Heart left ventricle (tissue), 16 donors: ENCODE data around the gene SLC22A31. TPM values are rescaled to one million over a fixed set of nuclear protein-coding genes. Genes with fewer than 3 reads are reported as not detected.
"Not testable (repeated sequence)": the region's sequence is repeated elsewhere in the genome, so short reads cannot be mapped to it uniquely, and the experiment has no call there.

Source experiments
- ATAC-seq, 4 donors: fragments of 200-7000 bp; cut with Tn5 transposase; one replicate each; pipeline ENCODE4 v1.9.1; 2020 to 2022; ENCODE audit warnings: moderate library complexity in 4 of 4, mild to moderate bottlenecking in 3 of 4, moderate number of reproducible peaks in 1 of 4
- DNase-seq, 5 donors: peaks; one replicate each; pipeline ENCODE4 v3.0.0-alpha.2; 2020
- H3K27ac ChIP-seq, 12 donors: fragments of 200-600 bp; sonication (generic) in 4 of 12; one replicate each; pipeline versions ENCODE4 v1.5.0 to v1.8.0; 2016 to 2022; ENCODE audit warnings: mild to moderate bottlenecking in 2 of 12
- H3K27me3 ChIP-seq, 9 donors: fragments of 200-600 bp; sonication (generic) in 2 of 9; one replicate each; pipeline versions ENCODE4 v1.5.1 to v1.8.0; 2016 to 2022; ENCODE audit warnings: mild to moderate bottlenecking in 3 of 9
- H3K36me3 ChIP-seq, 9 donors: fragments of 200-600 bp; sonication (generic) in 2 of 9; one replicate each; pipeline versions ENCODE4 v1.5.0 to v1.8.0; 2018 to 2022; ENCODE audit warnings: mild to moderate bottlenecking in 2 of 9
- H3K4me1 ChIP-seq, 12 donors: fragments of 200-600 bp; sonication (generic) in 4 of 12; one replicate each; pipeline versions ENCODE4 v1.5.0 to v1.8.0; 2016 to 2022; ENCODE audit warnings: mild to moderate bottlenecking in 3 of 12
- H3K4me3 ChIP-seq, 12 donors: fragments of 200-600 bp; sonication (generic) in 4 of 12; one replicate each; pipeline versions ENCODE4 v1.5.0 to v1.8.0; 2017 to 2022; ENCODE audit warnings: mild to moderate bottlenecking in 9 of 12, moderate library complexity in 4 of 12
- H3K9me3 ChIP-seq, 12 donors: fragments of 200-600 bp; sonication (generic) in 4 of 12; one replicate each; pipeline versions ENCODE4 v1.5.0 to v1.8.0; 2016 to 2022; ENCODE audit warnings: mild to moderate bottlenecking in 1 of 12
- POLR2A ChIP-seq, 2 donors: fragments of 450-650 bp; IDR thresholded peaks; one replicate each; pipeline ENCODE4 v1.6.1; 2017; ENCODE audit warnings: antibody characterized with exemption in 2 of 2, mild to moderate bottlenecking in 2 of 2, moderate library complexity in 2 of 2
- WGBS, 4 donors: extraction: QIAGEN DNeasy Blood & Tissue Kit in 2 of 4; methylation state at CpG; one replicate each; pipeline versions ENCODE4 v1.1.5 to v1.1.7; 2013 to 2018; 5-methylcytosine and 5-hydroxymethylcytosine counted together
- intact Hi-C, 10 donors: fragments of 100-400 bp; cut with DNase I; formaldehyde crosslinking; loops; one replicate each; pipeline versions ENCODE4 v1.11.1 to v1.14.2; 2022
- polyA plus RNA-seq, 2 donors: library from polyadenylated mRNA; stranded (reverse); fragments of 200-250 nt; gene quantifications; one replicate each; pipeline ENCODE4 v1.2.3, GENCODE V29; 2013
- total RNA-seq, 9 donors: library from RNA; depleted of rRNA in 2 of 9; stranded (reverse); fragments of >200 nt in 2 of 9; fragmentation: NEBNext Ultra II Directional in 3 of 9; extraction: Animal tissue kit (Norgen Biotek cat#: 25700) in 3 of 9; gene quantifications; one replicate each; pipeline versions ENCODE4 v1.1.0 to v1.2.4, GENCODE V29; 2016 to 2023
- TF ChIP-seq, protein P1 (sequence below), 12 donors: fragments of 200-600 bp; sonication (generic) in 4 of 12; IDR thresholded peaks; one replicate each; pipeline versions ENCODE4 v1.5.0 to v1.8.0; 2018 to 2022; ENCODE audit warnings: antibody characterized with exemption in 12 of 12, mild to moderate bottlenecking in 5 of 12
- donor health status: ischemic (EF 13 %, LVEDD 7.1; RV severe dilation, severe dysfunction).
- donor health status: healthy with polysubstance abuse.
- donor health status: DM: no; HTN: yes; CAD: no.
- donor health status: DM: no; HTN: no; CAD: no.
- donor health status: ischemic (EF 25% LVEDD 6.9; RV normal size, moderate dysfunction).
- donor health status: ischemic (EF 25% LVEDD 5.7; RV mildly dilated, moderate dysfunction).
- donor health status: healthy.
- donor health status: DM: yes; HTN: yes; CAD: no.
- donor health status: ischemic (EF 35%, LVEDD 5.7; RV mildly dilated, moderate dysfunction).
- donor health status: nonischemic (EF 11% LVEDD 7.7; RV severe dilation, severe dysfunction).
- donor health status: DM: yes; HTN: yes; CAD: no.
- donor health status: PGD.
- donor health status: ischemic (EF 29% LVEDD 5.4; RV normal size, mild dysfunction).
- donor health status: nonischemic (EF 23%, LVEDD 6.1; RV moderate dilation, normal function).

The SLC22A31 gene
- total and polyA plus RNA-seq, 11 donors, result 0.07 TPM; not detected in 10

DNA sequence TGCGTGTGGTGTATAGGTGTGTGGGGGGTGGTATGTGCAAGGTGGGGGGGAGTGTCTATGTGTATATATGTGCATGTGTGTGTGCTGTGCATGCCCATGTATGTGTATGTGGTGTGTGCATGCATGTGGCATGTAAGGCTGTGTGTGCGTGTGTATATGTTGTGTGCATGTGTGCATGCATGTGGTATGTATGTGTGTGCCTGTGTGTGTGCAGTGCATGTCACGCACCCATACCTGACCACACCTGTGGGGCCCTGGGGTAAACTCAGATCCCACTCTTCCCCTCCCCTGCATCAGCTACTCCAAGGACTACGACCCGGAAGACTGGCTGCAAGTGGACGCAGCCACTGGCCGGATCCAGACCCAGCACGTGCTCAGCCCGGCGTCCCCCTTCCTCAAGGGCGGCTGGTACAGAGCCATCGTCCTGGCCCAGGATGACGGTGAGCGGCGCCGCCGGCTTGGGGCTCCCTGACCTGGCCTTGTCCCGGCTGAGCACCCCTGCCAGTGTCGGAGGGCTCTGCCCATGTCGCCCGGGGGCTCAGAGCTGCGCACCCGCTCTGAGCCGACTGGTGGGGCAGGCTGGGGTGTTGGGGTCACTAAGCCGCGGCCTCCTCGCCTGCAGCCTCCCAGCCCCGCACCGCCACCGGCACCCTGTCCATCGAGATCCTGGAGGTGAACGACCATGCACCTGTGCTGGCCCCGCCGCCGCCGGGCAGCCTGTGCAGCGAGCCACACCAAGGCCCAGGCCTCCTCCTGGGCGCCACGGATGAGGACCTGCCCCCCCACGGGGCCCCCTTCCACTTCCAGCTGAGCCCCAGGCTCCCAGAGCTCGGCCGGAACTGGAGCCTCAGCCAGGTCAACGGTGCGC, 9.1 kb downstream of the SLC22A31 start:
- H3K4me1 ChIP-seq, result peaks cover 0 to 13% (median 7%) of the 10 kb centered on the region in 12 donors
- peak overlapping the region in 4 of 12 donors; percentile 24 to 56 (median 42) for H3K4me3 ChIP-seq
- ATAC-seq (no peak), DNase-seq (peak in 3 of 5 donors; percentile 20 to 64 (median 23))
- H3K27ac ChIP-seq, result no peak overlapping the region
- no peaks in the 10 kb centered on the region for H3K9me3 ChIP-seq
- no peaks in the 10 kb centered on the region for H3K36me3 ChIP-seq
- intact Hi-C loops, result loop anchor here in 1 of 10 donors (10.0 kb wide), 1 partner anchor 376 kb away; the partner anchor contains the start of gene APRT
- no peak for TF ChIP-seq POLR2A (IDR thresholded peaks at IDR 0.05)
- TF ChIP-seq, protein P1, sequence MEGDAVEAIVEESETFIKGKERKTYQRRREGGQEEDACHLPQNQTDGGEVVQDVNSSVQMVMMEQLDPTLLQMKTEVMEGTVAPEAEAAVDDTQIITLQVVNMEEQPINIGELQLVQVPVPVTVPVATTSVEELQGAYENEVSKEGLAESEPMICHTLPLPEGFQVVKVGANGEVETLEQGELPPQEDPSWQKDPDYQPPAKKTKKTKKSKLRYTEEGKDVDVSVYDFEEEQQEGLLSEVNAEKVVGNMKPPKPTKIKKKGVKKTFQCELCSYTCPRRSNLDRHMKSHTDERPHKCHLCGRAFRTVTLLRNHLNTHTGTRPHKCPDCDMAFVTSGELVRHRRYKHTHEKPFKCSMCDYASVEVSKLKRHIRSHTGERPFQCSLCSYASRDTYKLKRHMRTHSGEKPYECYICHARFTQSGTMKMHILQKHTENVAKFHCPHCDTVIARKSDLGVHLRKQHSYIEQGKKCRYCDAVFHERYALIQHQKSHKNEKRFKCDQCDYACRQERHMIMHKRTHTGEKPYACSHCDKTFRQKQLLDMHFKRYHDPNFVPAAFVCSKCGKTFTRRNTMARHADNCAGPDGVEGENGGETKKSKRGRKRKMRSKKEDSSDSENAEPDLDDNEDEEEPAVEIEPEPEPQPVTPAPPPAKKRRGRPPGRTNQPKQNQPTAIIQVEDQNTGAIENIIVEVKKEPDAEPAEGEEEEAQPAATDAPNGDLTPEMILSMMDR (IDR thresholded peaks at IDR 0.05), result no peak
- WGBS, 4 donors, result 43 to 71% (median 47%) methylated on average over 6 to 44 of the region's 44 CpGs
- H3K27me3 ChIP-seq, result peaks cover 0 to 3% (median 0%) of the 10 kb centered on the region in 9 donors

DNA sequence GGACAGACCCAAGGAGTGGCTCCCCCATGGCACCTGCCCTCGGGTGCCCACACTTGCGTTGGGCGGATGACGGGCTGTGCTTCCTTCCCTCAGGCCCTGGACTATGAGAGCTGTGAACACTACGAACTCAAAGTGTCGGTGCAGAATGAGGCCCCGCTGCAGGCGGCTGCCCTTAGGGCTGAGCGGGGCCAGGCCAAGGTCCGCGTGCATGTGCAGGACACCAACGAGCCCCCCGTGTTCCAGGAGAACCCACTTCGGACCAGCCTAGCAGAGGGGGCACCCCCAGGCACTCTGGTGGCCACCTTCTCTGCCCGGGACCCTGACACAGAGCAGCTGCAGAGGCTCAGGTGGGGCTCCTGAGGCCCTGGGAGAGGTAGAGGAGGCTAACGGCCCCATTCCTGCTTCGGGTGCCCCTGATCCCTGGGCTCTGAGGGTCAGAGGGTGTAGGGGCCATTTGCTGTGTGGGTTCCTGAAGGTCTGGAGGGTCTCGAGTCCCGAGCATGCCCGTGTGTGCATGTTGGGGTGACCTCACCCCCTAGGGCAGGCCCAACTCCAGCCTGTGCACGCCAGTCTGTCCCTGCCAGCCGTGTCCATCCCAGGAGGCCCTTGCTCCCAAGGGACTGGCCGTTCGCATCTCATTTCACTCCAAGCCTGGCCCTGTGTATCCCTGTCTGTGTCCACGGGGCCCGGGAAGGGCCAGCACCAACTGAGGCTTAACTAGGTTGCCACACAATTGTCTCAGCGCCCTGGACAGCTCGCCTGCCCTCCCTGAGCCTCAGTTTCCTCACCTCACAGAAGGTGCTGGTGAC, 10.0 kb downstream of the SLC22A31 start:
- Histone ChIP-seq H3K4me3 (no peak overlapping the region), H3K36me3 (no peaks in the 10 kb centered on the region), H3K27ac (no peak overlapping the region), H3K9me3 (no peaks in the 10 kb centered on the region), H3K27me3 (peaks cover 0 to 3% (median 0%) of the 10 kb centered on the region in 9 donors), H3K4me1 (peaks cover 0 to 13% (median 7%) of the 10 kb centered on the region in 12 donors)
- TF ChIP-seq, protein P1 (IDR thresholded peaks at IDR 0.05), result no peak
- no peak for TF ChIP-seq POLR2A (IDR thresholded peaks at IDR 0.05)
- 60 to 69% (median 66%) methylated on average over 23 to 28 of the region's 28 CpGs for WGBS, 4 donors
- DNase-seq, result peak in 4 of 5 donors; percentile 13 to 58 (median 22)
- ATAC-seq, result no peak
- intact Hi-C loops, result loop anchor here in 1 of 10 donors (10.0 kb wide), 1 partner anchor 376 kb away; the partner anchor contains the start of gene APRT

DNA sequence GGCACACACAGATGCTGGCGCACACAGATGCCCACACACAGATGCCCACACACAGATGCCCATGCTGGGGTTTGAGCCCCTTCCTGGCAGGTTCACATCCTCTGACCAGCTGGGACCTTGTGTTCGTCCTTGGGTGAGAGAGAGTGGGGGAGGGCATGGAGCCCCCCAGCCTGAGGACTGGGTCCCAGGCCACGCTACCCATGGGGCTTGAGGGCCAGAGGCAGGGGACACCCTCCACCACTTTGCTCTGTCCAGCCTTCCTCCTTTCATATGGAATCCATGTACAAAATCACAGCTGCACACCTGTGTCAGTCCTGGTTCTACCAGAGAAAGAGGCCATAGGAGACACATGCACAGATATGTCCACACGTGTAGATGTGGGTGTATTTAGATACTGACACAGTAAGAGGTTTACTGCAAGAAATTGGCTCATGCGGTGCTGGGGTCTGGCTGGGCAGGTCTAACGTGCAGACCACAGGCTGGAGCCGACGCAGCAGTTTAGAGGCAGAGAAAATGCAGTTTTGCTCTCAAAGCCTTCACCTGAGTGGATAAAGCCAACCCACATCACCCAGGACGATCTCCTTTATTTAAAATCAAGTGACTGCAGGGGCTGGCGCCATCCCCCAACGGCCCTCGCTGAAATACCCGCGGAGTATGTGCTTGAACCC, 10.8 kb downstream of the SLC22A31 start:
- Histone ChIP-seq H3K27me3 (peaks cover 0 to 3% (median 0%) of the 10 kb centered on the region in 9 donors), H3K4me3 (no peak overlapping the region), H3K4me1 (peaks cover 0 to 13% (median 7%) of the 10 kb centered on the region in 12 donors), H3K36me3 (no peaks in the 10 kb centered on the region), H3K27ac (no peak overlapping the region), H3K9me3 (no peaks in the 10 kb centered on the region)
- intact Hi-C loops, result loop anchor here in 1 of 10 donors (10.0 kb wide), 1 partner anchor 375 kb away; the partner anchor contains the start of gene APRT
- DNase-seq, result peak in 4 of 5 donors; percentile 9 to 39 (median 18)
- TF ChIP-seq, protein P1 (IDR thresholded peaks at IDR 0.05), result no peak
- no peak for TF ChIP-seq POLR2A (IDR thresholded peaks at IDR 0.05)
- ATAC-seq, result no peak
- 66 to 71% (median 68%) methylated on average over 9 to 14 of the region's 14 CpGs for WGBS, 4 donors

DNA sequence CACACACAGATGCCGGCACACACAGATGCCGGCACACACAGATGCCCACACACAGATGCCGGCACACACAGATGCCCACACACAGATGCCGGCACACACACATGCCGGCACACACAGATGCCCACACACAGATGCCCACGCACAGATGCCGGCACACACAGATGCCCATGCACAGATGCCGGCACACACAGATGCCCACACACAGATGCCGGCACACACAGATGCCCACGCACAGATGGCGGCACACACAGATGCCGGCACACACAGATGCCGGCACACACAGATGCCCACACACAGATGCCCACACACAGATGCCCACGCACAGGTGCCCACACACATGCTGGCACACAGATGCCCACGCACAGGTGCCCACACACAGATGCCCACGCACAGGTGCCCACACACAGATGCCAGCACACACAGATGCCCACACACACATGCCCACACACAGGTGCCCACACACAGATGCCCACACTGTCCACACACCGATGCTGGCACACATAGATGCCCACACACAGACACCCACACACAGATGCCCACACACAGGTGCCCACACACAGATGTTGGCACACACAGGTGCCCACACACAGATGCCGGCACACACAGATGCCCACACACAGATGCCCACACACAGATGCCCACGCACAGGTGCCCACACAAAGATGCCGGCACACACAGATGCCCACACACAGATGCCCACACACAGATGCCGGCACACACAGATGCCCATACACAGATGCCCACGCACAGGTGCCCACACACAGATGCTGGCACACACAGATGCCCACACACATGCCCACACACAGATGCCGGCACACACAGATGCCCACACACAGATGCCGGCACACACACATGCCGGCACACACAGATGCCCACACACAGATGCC, 11.6 kb downstream of the SLC22A31 start:
- peak in 1 of 5 donors; percentile 7 for DNase-seq
- H3K27me3 ChIP-seq, H3K27ac ChIP-seq, H3K36me3 ChIP-seq, ATAC-seq, H3K9me3 ChIP-seq, H3K4me3 ChIP-seq, intact Hi-C loops: not testable (repeated sequence)
- 84 to 96% (median 94%) methylated on average over 13 to 25 of the region's 25 CpGs for WGBS, 4 donors
- peaks cover 0 to 13% (median 7%) of the 10 kb centered on the region in 12 donors for H3K4me1 ChIP-seq
